Testis (tissue), 2 donors: Measurements from ENCODE around the gene KCNQ1.

Source experiments
- CTCF ChIP-seq, 3 experiments: fragments of 450-650 bp in 2 of 3; fragments of 200-600 bp in 1 of 3; sonication (generic) in 1 of 3; IDR thresholded peaks; one replicate each; pipeline ENCODE4 v1.5.1; 2016 to 2019; ENCODE audit warnings: antibody characterized with exemption in 3 of 3, mild to moderate bottlenecking in 2 of 3, moderate library complexity in 1 of 3
- POLR2A ChIP-seq: fragments of 450-650 bp; IDR thresholded peaks from one replicate; pipeline ENCODE4 v1.6.1; 2017; ENCODE audit warnings: antibody characterized with exemption, mild to moderate bottlenecking, moderate library complexity

- TF ChIP-seq CTCF (IDR thresholded peaks at IDR 0.05) (no peak), POLR2A (no peak)
These were observed 390.5 kb downstream of the KCNQ1 start for GRCh38 chr11:2835296-2835695.
